SK-N-SH (cell line): Measurements from ENCODE around the gene ZNF189. TPM values are rescaled to one million over a fixed set of nuclear protein-coding genes. Genes with fewer than 3 reads are reported as not detected.

ENCODE experiments used
- CTCF ChIA-PET: fragments of 300-600, 350-600 bp; formaldehyde crosslinking; extraction: SDS; loops from one replicate; lab custom pipeline; 2021; lab: Yijun Ruan, JAX
- POLR2A ChIA-PET: fragments of 350-600 bp; sonication (Branson Sonifier 250); formaldehyde crosslinking; extraction: SDS; loops from one replicate; lab custom pipeline; 2020; ENCODE audit warnings: antibody characterized with exemption, inconsistent platforms; lab: Yijun Ruan, JAX
- DNase-seq: peaks from one replicate; pipeline ENCODE4 v3.0.0; 2012
- H2AFZ ChIP-seq: fragments of 200-600 bp; sonication (generic); 2 replicates; pipeline ENCODE4 v1.8.1; 2016; ENCODE audit warnings: antibody characterized with exemption, mild to moderate bottlenecking, low read depth
- H3F3A ChIP-seq: fragments of 200-600 bp; sonication (generic); replicated peaks from 2 replicates; pipeline ENCODE3; 2016; ENCODE audit warnings: antibody characterized with exemption, mild to moderate bottlenecking; ENCODE audit not compliant: insufficient read depth
- H3K27ac ChIP-seq, 2 experiments: fragments of 200-500 bp in 1 of 2; fragments of 200-600 bp in 1 of 2; sonication (Bioruptor generic) in 1 of 2; sonication (generic), shearing (Covaris generic) in 1 of 2; 2 replicates each; pipeline versions ENCODE4 v1.5.1 to v1.6.1; 2014 to 2016; ENCODE audit warnings: low read depth in 2 of 2, inconsistent platforms in 1 of 2, low read length in 1 of 2, mild to moderate bottlenecking in 1 of 2, mixed read lengths in 1 of 2
- H3K27me3 ChIP-seq: fragments of 200-600 bp; sonication (generic), shearing (Covaris generic); 2 replicates; pipeline ENCODE4 v1.6.1; 2016; ENCODE audit warnings: mixed run types; ENCODE audit not compliant: insufficient read depth
- H3K36me3 ChIP-seq, 2 experiments: fragments of 200-500 bp in 1 of 2; fragments of 200-600 bp in 1 of 2; sonication (Bioruptor generic) in 1 of 2; sonication (generic) in 1 of 2; replicated peaks in 1 of 2; 2 replicates each; pipeline versions ENCODE3 to v1.5.1; 2014 to 2016; ENCODE audit warnings: low read length in 1 of 2, mild to moderate bottlenecking in 1 of 2; ENCODE audit not compliant: insufficient read depth in 2 of 2, control insufficient read depth in 1 of 2
- H3K4me1 ChIP-seq, 2 experiments: fragments of 200-500 bp in 1 of 2; fragments of 200-600 bp in 1 of 2; sonication (Bioruptor generic) in 1 of 2; sonication (generic), shearing (Covaris generic) in 1 of 2; 2 replicates each; pipeline versions ENCODE4 v1.5.1 to v1.6.1; 2014 to 2016; ENCODE audit warnings: low read depth in 1 of 2, low read length in 1 of 2, mixed run types in 1 of 2; ENCODE audit not compliant: insufficient read depth in 2 of 2, control insufficient read depth in 1 of 2
- H3K4me2 ChIP-seq: fragments of 200-600 bp; sonication (generic), shearing (Covaris generic); 2 replicates; pipeline ENCODE4 v1.6.1; 2017; ENCODE audit warnings: mixed run types
- H3K4me3 ChIP-seq, 2 experiments: fragments of 200-500 bp in 1 of 2; fragments of 200-600 bp in 1 of 2; sonication (Bioruptor generic) in 1 of 2; sonication (generic), shearing (Covaris generic) in 1 of 2; 2 replicates each; pipeline versions ENCODE4 v1.5.1 to v1.8.1; 2014 to 2016; ENCODE audit warnings: low read depth in 2 of 2, inconsistent platforms in 1 of 2, low read length in 1 of 2, mild to moderate bottlenecking in 1 of 2, mixed read lengths in 1 of 2, moderate library complexity in 1 of 2
- H3K79me2 ChIP-seq: fragments of 200-600 bp; sonication (generic); 2 replicates; pipeline ENCODE4 v1.8.1; 2017; ENCODE audit warnings: mild to moderate bottlenecking; ENCODE audit not compliant: insufficient read depth
- H3K9ac ChIP-seq: fragments of 200-600 bp; sonication (generic); 2 replicates; pipeline ENCODE4 v1.6.1; 2017; ENCODE audit warnings: mixed run types
- H3K9me2 ChIP-seq: fragments of 200-600 bp; sonication (generic); 2 replicates; pipeline ENCODE4 v1.6.1; 2017; ENCODE audit warnings: mixed run types
- H3K9me3 ChIP-seq: fragments of 200-600 bp; sonication (generic); 2 replicates; pipeline ENCODE4 v1.6.1; 2017; ENCODE audit warnings: mixed run types, mild to moderate bottlenecking, moderate library complexity
- H4K20me1 ChIP-seq: fragments of 200-600 bp; sonication (generic); 2 replicates; pipeline ENCODE4 v1.6.1; 2017; ENCODE audit warnings: mild to moderate bottlenecking, mixed run types; ENCODE audit not compliant: insufficient read depth
- CTCF ChIP-seq: fragments of 200-600 bp; sonication (generic); IDR thresholded peaks from 2 replicates; pipeline ENCODE4 v1.6.1; 2017; ENCODE audit warnings: antibody characterized with exemption, mild to moderate bottlenecking, moderate library complexity
- ELF1 ChIP-seq: IDR thresholded peaks from 2 replicates; pipeline ENCODE4 v1.4.0; 2012
- FOSL2 ChIP-seq: IDR thresholded peaks from 2 replicates; pipeline ENCODE4 v1.4.0; 2012; ENCODE audit warnings: low read depth, mild to moderate bottlenecking, moderate library complexity, borderline replicate concordance
- JUND ChIP-seq: IDR thresholded peaks from 2 replicates; pipeline ENCODE4 v1.4.0; 2012
- RAD21 ChIP-seq: IDR thresholded peaks from 2 replicates; pipeline ENCODE4 v1.6.1; 2012; ENCODE audit warnings: mild to moderate bottlenecking, low read length
- RFX5 ChIP-seq: IDR thresholded peaks from 2 replicates; pipeline ENCODE4 v1.6.1; 2012; ENCODE audit warnings: mild to moderate bottlenecking, improper control_type of control experiment, low read length
- SIN3A ChIP-seq: IDR thresholded peaks from 2 replicates; pipeline ENCODE4 v1.6.1; 2012; ENCODE audit warnings: low read depth, mild to moderate bottlenecking, low read length, moderate library complexity, borderline replicate concordance
- SMC3 ChIP-seq: IDR thresholded peaks from 2 replicates; pipeline ENCODE4 v1.6.1; 2012; ENCODE audit warnings: low read depth, low read length, improper control_type of control experiment
- TCF12 ChIP-seq: IDR thresholded peaks from 2 replicates; pipeline ENCODE4 v1.4.0; 2012
- USF2 ChIP-seq: fragments of 150-350 bp; IDR thresholded peaks from 2 replicates; pipeline ENCODE4 v1.6.1; 2017; ENCODE audit warnings: antibody characterized with exemption, low read length, low read depth, borderline replicate concordance
- YY1 ChIP-seq: IDR thresholded peaks from 2 replicates; pipeline ENCODE4 v1.4.0; 2012; ENCODE audit warnings: low read depth, mild to moderate bottlenecking
- ZBTB33 ChIP-seq: IDR thresholded peaks from 2 replicates; pipeline ENCODE4 v1.4.0; 2012; ENCODE audit warnings: low read depth, borderline replicate concordance
- WGBS: methylation state at CpG from one replicate; pipeline ENCODE4 v1.1.6; 2017; ENCODE audit warnings: low lambda C conversion rate; 5-methylcytosine and 5-hydroxymethylcytosine counted together
- polyA plus RNA-seq, 3 experiments: library from polyadenylated mRNA; depleted of rRNA; stranded (reverse); fragments of >200 nt; gene quantifications; 2 replicates each; pipeline ENCODE4 v1.2.3, GENCODE V29; 2012
- TF ChIP-seq, protein P1 (sequence below): IDR thresholded peaks from 2 replicates; pipeline ENCODE4 v1.6.1; 2012; ENCODE audit warnings: mild to moderate bottlenecking, low read depth, low read length, moderate library complexity

ZNF189 gene
- polyA plus RNA-seq, 1 of the 3 experiments (the other 2 are of a cell fraction), result 2.9 TPM

DNA sequence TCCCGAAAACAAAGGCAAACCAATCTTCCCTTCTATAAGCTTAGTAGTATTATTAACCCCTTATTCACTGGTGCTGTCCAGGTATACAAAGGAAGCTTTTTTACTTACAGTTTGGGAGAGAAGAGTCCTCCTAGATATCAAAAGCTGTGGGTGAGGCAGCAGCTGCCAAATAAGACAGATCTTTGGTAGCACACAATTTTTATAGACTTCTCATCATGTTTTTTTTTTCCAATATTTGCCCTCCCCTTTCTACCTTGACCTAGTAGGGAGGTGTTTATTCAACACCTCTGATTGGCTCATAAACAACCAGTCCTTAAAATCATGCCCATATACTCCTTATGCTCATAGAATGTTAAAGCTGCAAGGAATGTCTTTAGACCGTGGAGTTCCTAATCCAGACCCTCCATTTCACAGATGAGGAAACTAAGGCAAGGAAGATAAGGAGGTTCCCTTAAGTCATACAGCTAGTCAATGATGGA is 37.0 kb downstream of the ZNF189 start, which contains the start of gene ALDOB:
Gene ALDOB (minus strand): TSS at position 174 of the 479 bp plus-strand sequence. CDS start 4,887 bp downstream, outside the sequence.
- Histone ChIP-seq H3K9me3 (no peaks in the 10 kb centered on the region), H3K4me3 (no peak within 1 kb of the TSS), H3F3A (no peaks in the 10 kb centered on the region), H3K27me3 (no peaks in the 10 kb centered on the region; the same call in 1 of the 2 replicates), H4K20me1 (no peaks in the 10 kb centered on the region), H3K27ac (no peak within 1 kb of the TSS), H2AFZ (no peak within 1 kb of the TSS), H3K79me2 (no peaks in the 10 kb centered on the region), H3K4me1 (no peaks in the 10 kb centered on the region; a peak in 1 of 4 replicates), H3K4me2 (no peak within 1 kb of the TSS), H3K9ac (no peak within 1 kb of the TSS), H3K9me2 (no peaks in the 10 kb centered on the region), H3K36me3 (no peaks in the 10 kb centered on the region)
- POLR2A ChIA-PET, result no interaction called here
- 3% methylated on average over 2 of the region's 2 CpGs for WGBS
- DNase-seq, result no peak
- CTCF ChIA-PET, result no interaction called here
- no peak for TF ChIP-seq RFX5
- TF ChIP-seq JUND, result no peak
- no peak for TF ChIP-seq RAD21
- TF ChIP-seq ZBTB33, result no peak
- no peak for TF ChIP-seq ELF1
- no peak for TF ChIP-seq FOSL2
- no peak for TF ChIP-seq SIN3A
- no peak for TF ChIP-seq USF2
- TF ChIP-seq CTCF, result no peak
- no peak for TF ChIP-seq YY1
- no peak for TF ChIP-seq SMC3
- TF ChIP-seq, protein P1, sequence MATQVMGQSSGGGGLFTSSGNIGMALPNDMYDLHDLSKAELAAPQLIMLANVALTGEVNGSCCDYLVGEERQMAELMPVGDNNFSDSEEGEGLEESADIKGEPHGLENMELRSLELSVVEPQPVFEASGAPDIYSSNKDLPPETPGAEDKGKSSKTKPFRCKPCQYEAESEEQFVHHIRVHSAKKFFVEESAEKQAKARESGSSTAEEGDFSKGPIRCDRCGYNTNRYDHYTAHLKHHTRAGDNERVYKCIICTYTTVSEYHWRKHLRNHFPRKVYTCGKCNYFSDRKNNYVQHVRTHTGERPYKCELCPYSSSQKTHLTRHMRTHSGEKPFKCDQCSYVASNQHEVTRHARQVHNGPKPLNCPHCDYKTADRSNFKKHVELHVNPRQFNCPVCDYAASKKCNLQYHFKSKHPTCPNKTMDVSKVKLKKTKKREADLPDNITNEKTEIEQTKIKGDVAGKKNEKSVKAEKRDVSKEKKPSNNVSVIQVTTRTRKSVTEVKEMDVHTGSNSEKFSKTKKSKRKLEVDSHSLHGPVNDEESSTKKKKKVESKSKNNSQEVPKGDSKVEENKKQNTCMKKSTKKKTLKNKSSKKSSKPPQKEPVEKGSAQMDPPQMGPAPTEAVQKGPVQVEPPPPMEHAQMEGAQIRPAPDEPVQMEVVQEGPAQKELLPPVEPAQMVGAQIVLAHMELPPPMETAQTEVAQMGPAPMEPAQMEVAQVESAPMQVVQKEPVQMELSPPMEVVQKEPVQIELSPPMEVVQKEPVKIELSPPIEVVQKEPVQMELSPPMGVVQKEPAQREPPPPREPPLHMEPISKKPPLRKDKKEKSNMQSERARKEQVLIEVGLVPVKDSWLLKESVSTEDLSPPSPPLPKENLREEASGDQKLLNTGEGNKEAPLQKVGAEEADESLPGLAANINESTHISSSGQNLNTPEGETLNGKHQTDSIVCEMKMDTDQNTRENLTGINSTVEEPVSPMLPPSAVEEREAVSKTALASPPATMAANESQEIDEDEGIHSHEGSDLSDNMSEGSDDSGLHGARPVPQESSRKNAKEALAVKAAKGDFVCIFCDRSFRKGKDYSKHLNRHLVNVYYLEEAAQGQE, result no peak
- no peak for TF ChIP-seq TCF12
